GM18505 (cell line): ENCODE data around the gene ADGRG1.

ENCODE experiments used
- ATAC-seq: cut with Tn5 transposase; IDR thresholded peaks from one replicate; pipeline ENCODE4 v1.9.1; 2021; ENCODE audit not compliant: unreplicated experiment
- POLR2A ChIP-seq: IDR thresholded peaks from 4 replicates; pipeline ENCODE4 v1.6.1; 2011; ENCODE audit warnings: borderline replicate concordance; ENCODE audit not compliant: insufficient read depth, insufficient read length; ENCODE audit errors: extremely low read depth

Gene ADGRG1

DNA sequence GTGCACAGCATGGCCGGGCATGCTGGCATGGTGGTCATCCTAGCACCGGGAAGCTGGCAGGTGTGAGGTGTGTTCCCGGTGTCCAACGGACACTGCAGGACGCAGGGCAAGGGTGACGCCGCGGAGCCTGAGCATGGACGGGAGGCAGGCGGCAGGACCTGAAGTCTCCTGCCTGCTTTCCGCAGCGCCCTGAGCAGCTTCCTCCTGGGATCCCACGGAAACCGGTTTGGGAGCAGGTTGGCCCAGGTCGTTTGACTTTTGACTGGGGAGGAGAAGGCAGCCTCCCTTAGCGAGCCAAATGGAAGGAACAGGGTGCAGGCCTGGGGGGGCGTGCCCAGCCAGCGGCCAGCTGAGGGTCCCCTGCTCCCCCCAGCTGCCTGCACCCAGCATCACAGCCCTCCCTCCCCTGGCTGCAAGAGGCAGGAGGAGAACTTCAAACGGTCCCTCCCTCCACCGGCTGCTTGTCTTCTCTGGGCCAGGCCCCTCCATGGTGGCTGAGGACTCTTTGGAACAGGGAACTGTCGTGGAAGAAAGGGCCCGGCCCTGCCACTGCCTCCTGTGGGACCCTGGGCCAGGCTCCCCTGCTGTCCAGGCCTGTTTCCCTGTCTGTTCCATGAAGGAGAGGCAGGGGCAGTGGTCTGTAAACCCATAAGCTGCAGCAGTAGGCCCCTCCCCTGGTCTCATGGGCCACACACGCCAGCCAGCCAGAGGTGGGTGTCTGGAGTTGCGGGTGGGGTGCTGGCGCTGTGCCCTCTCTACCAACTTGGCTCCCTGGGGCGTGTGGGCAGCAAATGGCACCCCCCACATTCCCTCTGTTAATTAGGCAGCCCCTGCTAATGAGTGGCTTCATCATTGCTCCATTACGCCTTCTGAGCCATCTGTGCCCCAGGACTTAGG, 7.8 kb upstream of the ADGRG1 start:
- no peak for ATAC-seq
- TF ChIP-seq POLR2A = no peak

DNA sequence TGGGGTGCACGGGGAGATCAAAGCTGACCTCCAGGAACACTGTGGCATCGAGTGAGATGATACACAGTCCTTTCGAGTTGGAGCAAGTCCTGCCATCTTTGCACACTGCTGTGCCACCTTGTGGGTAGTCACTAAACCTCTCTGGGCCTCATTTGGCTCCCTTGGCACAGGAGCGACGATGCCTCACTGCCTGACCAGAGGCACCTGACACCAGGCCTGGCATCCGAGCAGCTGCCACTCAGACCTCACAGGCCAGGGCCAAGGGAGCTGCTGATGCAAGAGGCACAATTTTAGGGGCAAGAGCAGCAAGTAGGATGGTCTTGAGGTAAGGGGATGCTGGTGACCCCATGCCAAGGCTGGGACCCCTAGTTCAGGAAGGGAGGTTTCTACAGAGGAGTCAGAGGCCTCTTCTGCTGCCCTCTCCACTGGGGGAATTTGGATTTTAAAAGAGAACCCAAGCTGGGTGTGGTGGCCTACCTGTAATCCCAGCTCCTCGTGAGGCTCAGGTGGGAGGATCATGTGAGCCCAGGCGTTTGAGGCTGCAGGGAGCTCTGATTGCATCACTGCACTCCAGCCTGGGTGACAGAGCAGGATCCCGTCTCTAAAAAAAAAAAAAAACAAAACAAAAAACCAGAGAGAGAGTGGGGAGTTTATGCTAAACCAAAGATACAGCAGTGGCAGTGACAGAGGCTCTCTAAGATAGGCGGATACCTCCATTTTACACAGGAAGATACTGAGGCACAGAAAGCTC, 6.7 kb upstream of the ADGRG1 start:
- no peak for ATAC-seq
- TF ChIP-seq POLR2A = no peak

GRCh38 chr16:57622361-57623250, 5.8 kb upstream of the ADGRG1 start:
- no peak for ATAC-seq
- no peak for TF ChIP-seq POLR2A

DNA sequence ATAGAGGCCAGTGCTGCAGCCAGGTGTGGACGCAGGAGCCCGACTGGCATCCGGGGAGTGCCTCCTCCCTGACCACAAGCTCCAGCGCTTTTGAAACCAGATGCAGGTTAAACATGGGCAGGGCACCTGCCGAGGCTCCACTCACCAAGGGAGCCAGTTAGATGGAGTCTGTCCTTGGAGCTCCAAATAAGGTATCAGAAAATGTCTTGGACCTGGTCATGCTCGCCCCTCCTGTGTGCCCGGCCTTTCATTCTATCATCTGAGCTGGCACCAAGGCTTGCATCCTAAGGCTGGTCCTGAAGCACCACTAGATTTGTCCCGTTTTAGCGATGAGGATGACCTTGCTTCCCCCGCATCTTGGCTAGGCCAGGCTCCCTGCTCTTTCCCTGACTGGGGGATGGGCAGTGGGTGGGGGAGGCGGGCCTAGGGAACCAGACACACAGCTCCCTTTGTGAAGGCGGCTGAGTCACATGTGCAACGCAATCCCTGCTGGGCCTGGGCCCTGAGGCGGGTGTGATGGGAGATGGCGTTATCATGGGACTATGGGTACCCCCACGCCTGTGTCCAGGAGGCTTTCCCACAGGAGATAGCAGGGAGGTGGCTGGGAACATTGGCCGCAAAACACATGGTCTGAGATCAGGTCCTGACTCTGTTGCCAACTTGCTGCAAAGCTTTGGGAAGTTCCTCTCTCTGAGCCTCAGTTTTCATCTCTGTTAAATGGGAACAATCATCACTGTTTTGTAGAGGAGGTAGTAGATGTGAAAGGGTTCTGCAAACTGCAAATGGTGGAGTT, 5.0 kb upstream of the ADGRG1 start:
- no peak for TF ChIP-seq POLR2A
- no peak for ATAC-seq

DNA sequence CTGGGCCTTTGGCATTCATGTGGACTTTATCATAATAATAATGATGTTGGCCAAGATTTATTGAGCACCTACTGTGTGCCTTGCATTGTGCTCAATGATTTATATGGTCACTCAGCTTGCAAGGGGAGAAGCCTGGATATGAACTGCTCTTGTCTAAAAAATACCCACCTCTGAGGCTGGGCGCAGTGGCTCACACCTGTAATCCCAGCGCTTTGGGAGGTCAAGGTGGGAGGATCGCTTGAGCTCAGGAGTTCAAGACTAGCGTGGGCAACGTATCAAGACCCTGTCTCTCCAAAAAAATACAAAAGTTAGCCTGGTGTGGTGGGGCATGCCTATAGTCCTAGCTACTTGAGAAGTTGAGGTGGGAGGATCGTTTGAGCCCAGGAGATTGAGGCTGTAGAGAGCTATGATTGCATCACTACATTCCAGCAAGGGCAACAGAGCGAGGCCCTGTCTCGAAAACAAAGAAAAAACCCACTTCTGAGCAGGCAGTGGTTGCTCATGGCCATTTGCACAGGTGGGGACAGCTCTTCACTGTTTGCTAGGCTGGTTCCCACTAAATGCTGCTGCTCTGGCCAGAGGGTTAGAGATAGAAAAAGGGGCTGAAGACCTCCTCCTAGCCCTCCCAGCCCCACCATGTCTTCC, 4.3 kb upstream of the ADGRG1 start:
- no peak for ATAC-seq
- no peak for TF ChIP-seq POLR2A

- TF ChIP-seq POLR2A = no peak
- no peak for ATAC-seq
These were observed 3.5 kb upstream of the ADGRG1 start for GRCh38 chr16:57624806-57625500.

GRCh38 chr16:57626420-57627170, 1.8 kb upstream of the ADGRG1 start:
- ATAC-seq = no peak
- TF ChIP-seq POLR2A = no peak

DNA sequence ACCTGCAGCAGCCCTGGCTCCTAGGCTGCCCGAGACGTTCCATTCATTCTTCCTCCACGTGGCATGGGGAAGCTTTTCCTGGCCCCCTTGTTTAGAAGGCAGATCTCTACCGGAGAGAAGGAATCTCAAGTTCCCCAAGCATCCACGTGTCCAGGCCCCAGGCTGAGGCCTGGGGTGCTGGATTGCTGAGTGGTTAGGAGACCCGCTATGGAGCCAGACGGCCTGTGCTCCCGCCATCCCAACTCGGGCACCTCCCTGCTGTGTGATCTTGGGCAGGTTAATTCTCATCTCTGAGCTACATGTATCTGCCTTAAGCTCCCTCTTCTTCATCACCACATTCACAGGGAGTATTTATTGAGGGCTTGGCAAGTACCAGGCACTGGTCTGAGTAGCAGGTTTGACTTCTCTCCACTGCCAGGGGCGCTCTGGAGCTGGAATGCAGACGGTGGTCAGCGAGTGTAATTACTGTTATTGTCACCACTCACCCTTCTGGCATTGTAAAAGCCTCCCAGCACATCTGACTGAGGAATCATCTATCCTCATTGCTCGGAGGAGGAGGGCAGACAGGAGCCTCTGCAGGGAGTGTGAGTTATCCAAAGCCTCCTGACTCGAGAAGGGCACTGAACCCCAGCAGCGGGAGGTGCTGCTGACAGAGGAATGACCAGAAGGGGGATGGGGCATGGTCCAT, 1.1 kb upstream of the ADGRG1 start:
- no peak for ATAC-seq
- TF ChIP-seq POLR2A = no peak

DNA sequence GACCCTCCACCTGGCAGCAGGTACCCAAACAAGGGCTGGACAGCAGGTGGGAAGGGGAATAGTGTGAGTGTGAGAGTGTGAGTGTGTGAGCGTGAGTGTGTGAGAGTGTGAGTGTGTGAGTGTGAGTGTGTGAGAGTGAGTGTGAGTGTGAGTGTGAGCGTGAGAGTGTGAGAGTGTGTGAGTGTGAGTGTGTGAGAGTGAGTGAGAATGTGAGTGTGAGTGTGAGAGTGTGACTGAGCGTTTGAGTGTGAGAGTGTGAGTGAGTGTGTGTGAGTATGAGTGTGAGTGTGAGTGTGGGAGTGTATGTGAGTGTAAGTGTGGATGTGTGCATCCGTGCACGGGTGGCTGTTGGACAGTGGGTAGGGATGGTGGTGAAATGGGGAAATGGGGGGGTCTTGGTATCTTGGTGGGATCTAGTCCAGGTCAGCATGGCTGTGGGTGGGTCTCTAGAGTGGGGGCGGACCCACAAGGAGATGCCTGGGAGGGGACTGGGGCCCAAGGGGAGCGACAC, 408 bp downstream of the ADGRG1 start:
- no peak for ATAC-seq
- TF ChIP-seq POLR2A = no peak

DNA sequence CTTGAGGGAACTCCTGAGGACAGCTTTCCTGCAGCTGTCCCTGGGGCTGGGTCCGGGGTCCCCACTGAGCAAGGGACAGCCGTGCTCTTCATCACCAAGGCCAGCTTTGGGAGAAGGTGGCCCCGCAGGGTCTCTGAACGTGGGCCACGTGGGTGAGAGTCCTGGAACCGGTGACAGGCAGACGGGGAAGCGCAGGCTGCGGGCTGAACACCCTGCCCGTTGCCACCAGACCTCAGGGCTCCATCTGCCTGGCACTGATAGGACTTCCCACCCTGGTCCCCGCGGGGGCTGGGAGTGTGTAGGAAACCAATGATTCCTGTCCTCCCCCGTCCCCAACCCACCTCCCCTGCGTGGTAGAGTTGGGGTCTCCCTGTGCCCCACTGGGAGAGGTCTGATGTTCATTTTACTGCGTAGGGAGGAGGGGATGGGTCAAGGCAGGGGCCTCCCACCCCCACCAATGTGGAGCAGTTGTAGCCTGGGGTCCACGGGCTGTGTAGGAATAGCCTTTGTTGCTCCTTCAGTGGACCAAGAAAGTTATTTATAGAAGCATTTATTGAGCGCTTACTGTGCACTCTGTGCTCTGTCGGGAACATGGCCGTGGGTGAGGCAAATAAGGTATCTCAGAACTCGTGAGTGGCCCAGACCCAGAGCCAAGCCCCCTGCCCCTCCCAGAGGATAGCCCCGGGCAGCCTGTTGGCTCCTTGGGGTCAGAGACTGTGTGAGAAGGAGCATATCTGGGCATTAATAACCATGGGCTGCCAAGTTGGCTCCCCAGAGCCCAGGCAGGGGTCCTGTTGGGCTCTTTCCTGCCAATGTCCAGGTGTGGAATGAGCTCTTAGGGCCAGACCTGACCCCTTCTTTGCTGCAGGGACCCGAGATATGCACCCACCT, 1.3 kb downstream of the ADGRG1 start:
- TF ChIP-seq POLR2A = no peak
- no peak for ATAC-seq

GRCh38 chr16:57630407-57630797, 2.0 kb downstream of the ADGRG1 start:
- no peak for TF ChIP-seq POLR2A
- ATAC-seq = no peak
